ENCODE data around the gene OXLD1.

The OXLD1 gene

DNA sequence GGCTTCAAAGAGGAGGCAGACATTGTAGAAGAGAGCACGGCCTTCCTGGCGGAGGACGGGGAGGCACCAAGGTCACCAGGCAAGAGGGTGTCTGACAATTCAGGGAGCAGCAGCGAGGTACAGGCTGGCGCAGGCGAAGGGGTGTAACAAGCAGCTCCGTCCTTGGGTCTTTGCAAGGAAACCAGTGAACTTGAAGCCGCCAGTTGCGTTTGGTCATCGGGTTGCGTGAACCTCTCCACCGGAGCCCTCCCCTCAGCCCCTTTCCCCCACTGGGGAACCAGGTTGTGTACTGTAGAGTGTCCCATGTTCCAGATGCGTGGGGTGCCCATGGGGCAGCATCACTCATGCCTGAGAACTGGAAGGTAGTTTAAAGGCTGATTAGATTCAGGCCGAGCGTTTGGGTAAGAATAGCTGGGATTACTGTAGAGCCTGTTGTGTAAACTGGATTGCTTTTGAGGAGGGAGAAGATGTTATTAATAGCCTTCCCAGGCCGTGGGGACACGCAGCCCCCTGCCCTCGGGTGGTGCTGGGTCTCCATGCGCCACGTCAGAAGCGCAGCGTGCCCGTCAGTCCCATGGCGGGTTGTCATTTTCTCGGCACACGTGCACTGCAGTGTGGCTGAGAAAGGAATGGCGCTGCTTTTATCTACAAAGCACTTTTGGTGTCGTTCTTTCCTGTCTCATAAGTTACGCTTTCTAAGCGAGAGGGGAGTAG is 39.3 kb upstream of the OXLD1 start:
- DNase-seq (ENCODE audit: low spot score): no peak
- TF ChIP-seq, protein P1, sequence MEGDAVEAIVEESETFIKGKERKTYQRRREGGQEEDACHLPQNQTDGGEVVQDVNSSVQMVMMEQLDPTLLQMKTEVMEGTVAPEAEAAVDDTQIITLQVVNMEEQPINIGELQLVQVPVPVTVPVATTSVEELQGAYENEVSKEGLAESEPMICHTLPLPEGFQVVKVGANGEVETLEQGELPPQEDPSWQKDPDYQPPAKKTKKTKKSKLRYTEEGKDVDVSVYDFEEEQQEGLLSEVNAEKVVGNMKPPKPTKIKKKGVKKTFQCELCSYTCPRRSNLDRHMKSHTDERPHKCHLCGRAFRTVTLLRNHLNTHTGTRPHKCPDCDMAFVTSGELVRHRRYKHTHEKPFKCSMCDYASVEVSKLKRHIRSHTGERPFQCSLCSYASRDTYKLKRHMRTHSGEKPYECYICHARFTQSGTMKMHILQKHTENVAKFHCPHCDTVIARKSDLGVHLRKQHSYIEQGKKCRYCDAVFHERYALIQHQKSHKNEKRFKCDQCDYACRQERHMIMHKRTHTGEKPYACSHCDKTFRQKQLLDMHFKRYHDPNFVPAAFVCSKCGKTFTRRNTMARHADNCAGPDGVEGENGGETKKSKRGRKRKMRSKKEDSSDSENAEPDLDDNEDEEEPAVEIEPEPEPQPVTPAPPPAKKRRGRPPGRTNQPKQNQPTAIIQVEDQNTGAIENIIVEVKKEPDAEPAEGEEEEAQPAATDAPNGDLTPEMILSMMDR (IDR thresholded peaks at IDR 0.05; ENCODE audit: extremely low read depth, missing control alignments): no peak

DNA sequence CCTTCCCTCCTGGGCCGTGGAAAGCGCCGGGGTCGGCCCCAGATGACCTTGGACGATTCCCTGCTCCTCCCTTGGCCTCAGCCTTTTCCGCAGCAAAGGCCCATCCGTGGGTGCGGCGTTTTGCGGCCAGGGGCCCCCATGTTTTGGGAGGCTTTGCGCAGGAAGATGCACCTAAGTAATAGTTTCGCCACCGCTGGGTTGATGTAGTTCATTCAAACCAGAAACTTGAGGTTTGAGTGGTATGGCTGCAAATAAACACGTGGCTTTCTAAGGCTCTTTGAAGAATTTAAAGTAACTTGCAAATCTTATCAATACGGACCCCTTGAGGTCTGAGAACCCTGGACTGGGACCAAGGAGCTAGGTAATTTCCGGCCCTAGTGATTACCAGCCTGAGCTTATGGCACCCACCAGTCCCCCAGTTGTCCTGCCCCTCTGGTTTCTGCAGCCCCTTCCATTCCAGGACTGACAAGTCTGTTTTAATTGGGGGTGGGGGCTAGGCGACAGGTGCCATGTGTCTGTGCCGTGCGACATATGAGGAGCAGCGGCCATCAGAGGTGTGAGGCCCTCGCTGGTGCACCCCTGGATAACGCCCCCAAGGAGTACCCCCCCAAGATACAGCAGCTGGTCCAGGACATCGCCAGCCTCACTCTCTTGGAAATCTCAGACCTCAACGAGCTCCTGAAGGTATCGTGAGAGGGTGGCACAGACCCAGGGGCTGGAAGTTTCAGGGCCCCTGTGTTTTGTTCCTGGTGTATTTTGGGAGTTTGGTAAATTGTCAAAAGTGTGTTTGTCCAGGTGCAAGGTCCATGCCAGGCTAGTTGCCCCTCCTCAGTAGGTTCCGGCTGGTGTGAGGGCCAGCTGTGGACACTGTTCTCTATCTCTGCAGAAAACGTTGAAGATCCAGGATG is 37.6 kb upstream of the OXLD1 start:
- no peak for DNase-seq (ENCODE audit: low spot score)
- TF ChIP-seq, protein P1 (IDR thresholded peaks at IDR 0.05; ENCODE audit: extremely low read depth, missing control alignments): no peak

DNA sequence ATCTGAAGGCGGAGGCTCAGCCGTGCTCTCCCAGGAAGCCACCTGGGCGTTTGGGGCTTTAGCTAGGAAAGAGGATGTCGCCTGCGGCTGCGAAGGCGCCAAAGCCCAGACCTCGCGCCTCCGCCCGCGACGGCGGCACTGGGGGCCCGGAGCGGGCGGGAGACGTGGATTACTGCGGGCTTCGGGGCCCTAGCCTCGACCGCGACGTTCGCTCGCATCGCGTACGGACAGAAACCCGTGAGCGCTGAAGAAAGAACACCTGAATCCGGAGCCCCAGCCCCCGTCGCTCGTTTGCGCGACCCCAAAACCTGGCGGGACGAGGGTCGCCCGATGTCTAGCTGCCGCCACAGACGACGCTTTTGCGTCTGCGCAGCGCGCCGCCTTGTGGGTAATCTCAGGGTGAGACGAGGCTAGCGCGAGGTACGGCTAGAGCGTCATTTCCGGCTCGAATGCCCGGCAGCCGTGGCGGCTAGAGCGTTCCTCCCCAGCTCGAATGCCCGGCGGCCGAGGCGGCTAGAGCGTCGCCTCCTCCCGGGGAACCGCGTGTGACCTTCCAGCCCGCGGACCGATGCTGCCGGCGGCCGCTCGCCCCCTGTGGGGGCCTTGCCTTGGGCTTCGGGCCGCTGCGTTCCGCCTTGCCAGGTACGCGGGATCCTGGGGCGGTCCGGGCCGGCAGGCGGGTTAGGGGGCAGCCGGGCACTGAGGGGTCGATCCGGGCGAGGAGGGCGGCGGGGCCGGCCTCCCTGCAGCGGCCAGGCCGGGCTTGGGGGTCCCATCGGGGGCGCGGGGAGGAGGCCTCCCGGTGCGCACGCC is 36.7 kb upstream of the OXLD1 start, which contains the start of gene MRPL12:
Gene MRPL12, plus strand, starts transcription at position 434 of the 813 bp plus-strand sequence. Its CDS starts 135 bp downstream, at position 569.
- TF ChIP-seq, protein P1 (IDR thresholded peaks at IDR 0.05; ENCODE audit: extremely low read depth, missing control alignments): no peak
- DNase-seq (ENCODE audit: low spot score): peak; percentile 99

DNA sequence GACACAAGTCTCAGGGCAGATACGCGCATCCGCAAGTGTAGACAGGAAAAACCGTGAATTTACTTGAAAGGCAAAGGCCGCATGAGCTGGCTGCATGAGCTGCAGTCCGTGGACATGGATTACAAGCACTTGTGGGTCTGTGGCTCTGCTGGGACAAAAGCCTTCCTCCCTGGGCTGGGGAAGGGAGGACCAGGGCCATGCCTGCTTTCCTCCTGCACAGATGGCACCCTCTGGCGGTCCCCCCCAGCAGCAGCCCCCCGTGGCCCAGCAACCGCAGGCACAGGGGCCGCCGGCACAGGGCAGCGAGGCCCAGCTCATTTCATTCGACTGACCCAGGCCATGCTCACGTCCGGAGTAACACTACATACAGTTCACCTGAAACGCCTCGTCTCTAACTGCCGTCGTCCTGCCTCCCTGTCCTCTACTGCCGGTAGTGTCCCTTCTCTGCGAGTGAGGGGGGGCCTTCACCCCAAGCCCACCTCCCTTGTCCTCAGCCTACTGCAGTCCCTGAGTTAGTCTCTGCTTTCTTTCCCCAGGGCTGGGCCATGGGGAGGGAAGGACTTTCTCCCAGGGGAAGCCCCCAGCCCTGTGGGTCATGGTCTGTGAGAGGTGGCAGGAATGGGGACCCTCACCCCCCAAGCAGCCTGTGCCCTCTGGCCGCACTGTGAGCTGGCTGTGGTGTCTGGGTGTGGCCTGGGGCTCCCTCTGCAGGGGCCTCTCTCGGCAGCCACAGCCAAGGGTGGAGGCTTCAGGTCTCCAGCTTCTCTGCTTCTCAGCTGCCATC is 35.1 kb upstream of the OXLD1 start:
- TF ChIP-seq, protein P1 (IDR thresholded peaks at IDR 0.05; ENCODE audit: extremely low read depth, missing control alignments): no peak

DNA sequence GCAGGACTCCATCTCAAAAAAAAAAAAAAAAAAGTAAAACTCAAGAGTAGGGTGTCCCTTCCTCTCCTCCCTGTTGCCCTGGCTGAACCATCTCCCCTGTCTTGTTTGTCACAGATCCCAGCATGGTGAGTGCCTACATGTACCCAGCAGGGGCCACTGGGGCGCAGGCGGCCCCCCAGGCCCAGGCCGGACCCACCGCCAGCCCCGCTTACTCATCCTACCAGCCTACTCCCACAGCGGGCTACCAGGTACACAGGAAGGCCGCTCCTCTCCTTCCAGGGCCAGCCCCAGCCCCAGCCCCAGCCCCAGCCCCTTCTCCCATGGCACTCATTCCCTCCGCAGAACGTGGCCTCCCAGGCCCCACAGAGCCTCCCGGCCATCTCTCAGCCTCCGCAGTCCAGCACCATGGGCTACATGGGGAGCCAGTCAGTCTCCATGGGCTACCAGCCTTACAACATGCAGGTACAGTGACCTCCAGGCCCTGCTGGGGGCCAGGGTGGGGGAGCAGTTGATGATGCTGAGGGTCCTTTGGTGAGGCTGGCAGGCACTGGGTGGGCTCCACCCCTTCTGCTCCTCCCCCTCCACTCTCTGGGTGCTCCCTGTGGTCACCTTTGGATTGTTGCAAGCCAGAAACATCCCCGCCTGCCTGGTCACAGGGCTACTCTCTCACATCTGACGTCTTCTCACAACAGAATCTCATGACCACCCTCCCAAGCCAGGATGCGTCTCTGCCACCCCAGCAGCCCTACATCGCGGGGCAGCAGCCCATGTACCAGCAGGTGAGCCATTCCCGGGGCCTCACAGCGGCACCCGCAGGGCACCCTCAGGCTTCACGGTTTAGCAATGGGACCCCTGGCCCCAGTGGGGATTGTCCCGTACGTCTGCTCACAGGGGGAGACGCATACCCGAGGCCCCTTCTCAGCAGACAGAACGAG is 34.2 kb upstream of the OXLD1 start:
- TF ChIP-seq, protein P1 (IDR thresholded peaks at IDR 0.05; ENCODE audit: extremely low read depth, missing control alignments): no peak
- no peak for DNase-seq (ENCODE audit: low spot score)

More for the DNA sequence above, 35.1 kb upstream of the OXLD1 start:
- DNase-seq (ENCODE audit: low spot score): no peak

Measured in GM20000 (cell line).